Osteoblast (primary cell): ENCODE measurements around the gene PDCD11. TPM values are rescaled to one million over a fixed set of nuclear protein-coding genes. Genes with fewer than 3 reads are reported as not detected.

Experiments used
- DNase-seq: peaks from one replicate; pipeline ENCODE4 v3.0.0; 2011; ENCODE audit warnings: low spot score, mixed read lengths; ENCODE audit not compliant: insufficient read length; ENCODE audit errors: missing footprints
- H2AFZ ChIP-seq: 2 replicates; pipeline ENCODE4 v1.6.0; 2011; ENCODE audit warnings: mild to moderate bottlenecking, low read length
- H3K27ac ChIP-seq: 2 replicates; pipeline ENCODE4 v1.5.1; 2011; ENCODE audit warnings: mild to moderate bottlenecking, low read depth, low read length, moderate library complexity
- H3K27me3 ChIP-seq: 2 replicates; pipeline ENCODE4 v1.6.0; 2012; ENCODE audit warnings: mild to moderate bottlenecking, control low read depth, inconsistent platforms, low read length, moderate library complexity; ENCODE audit not compliant: insufficient read depth
- H3K36me3 ChIP-seq: 2 replicates; pipeline ENCODE4 v1.5.1; 2011; ENCODE audit warnings: mild to moderate bottlenecking, low read length, control low read depth, moderate library complexity; ENCODE audit not compliant: insufficient read depth
- H3K4me1 ChIP-seq: 2 replicates; pipeline ENCODE4 v1.5.1; 2011; ENCODE audit warnings: mild to moderate bottlenecking, low read length, control low read depth, moderate library complexity; ENCODE audit not compliant: insufficient read depth
- H3K4me2 ChIP-seq: 2 replicates; pipeline ENCODE4 v1.6.0; 2011; ENCODE audit warnings: mild to moderate bottlenecking, low read length; ENCODE audit not compliant: insufficient read depth
- H3K4me3 ChIP-seq: fragments of 200-600 bp; sonication (generic); 3 replicates; pipeline ENCODE4 v1.5.1; 2012; ENCODE audit warnings: mild to moderate bottlenecking, low read length, inconsistent platforms; ENCODE audit not compliant: insufficient read depth
- H3K79me2 ChIP-seq: 2 replicates; pipeline ENCODE4 v1.6.0; 2012; ENCODE audit warnings: mild to moderate bottlenecking, low read length, control low read depth, inconsistent platforms; ENCODE audit not compliant: insufficient read depth
- H3K9me3 ChIP-seq: 2 replicates; pipeline ENCODE4 v1.5.1; 2011; ENCODE audit warnings: low read depth, low read length, control low read depth
- H4K20me1 ChIP-seq: 2 replicates; pipeline ENCODE4 v1.6.0; 2012; ENCODE audit warnings: mild to moderate bottlenecking, low read length, control low read depth; ENCODE audit not compliant: insufficient read depth
- CTCF ChIP-seq: IDR thresholded peaks from 2 replicates; pipeline ENCODE4 v1.5.1; 2011; ENCODE audit warnings: mild to moderate bottlenecking, low read depth, low read length, moderate library complexity; ENCODE audit errors: extremely low read depth
- total RNA-seq: library from RNA; depleted of rRNA; stranded (reverse); fragments of >200 nt; gene quantifications from 2 replicates; pipeline ENCODE4 v1.2.3, GENCODE V29; 2012

Gene PDCD11
- total RNA-seq, 1 donor: 18.8 TPM

- Histone ChIP-seq H3K27ac (no peak overlapping the region), H3K36me3 (peaks cover 66% of the 10 kb centered on the region)
Observed at GRCh38 chr10:103428989-103429643, 32.7 kb downstream of the PDCD11 start.

GRCh38 chr10:103429647-103430046 is 33.2 kb downstream of the PDCD11 start:
- no peak for DNase-seq
- Histone ChIP-seq H4K20me1 (peaks cover 15% of the 10 kb centered on the region), H3K36me3 (peaks cover 64% of the 10 kb centered on the region), H3K4me2 (no peak overlapping the region), H3K27me3 (no peaks in the 10 kb centered on the region), H3K9me3 (no peaks in the 10 kb centered on the region), H2AFZ (no peak overlapping the region), H3K4me1 (peaks cover 17% of the 10 kb centered on the region), H3K27ac (no peak overlapping the region), H3K79me2 (no peaks in the 10 kb centered on the region), H3K4me3 (no peak overlapping the region)
- no peak for TF ChIP-seq CTCF

More at GRCh38 chr10:103428989-103429643, 32.7 kb downstream of the PDCD11 start:
- H3K4me2 ChIP-seq: no peak overlapping the region
- H3K79me2 ChIP-seq: no peaks in the 10 kb centered on the region
- H2AFZ ChIP-seq: no peak overlapping the region
- peaks cover 13% of the 10 kb centered on the region for H3K4me1 ChIP-seq
- peaks cover 10% of the 10 kb centered on the region for H4K20me1 ChIP-seq
- no peaks in the 10 kb centered on the region for H3K9me3 ChIP-seq
- no peak for DNase-seq
- H3K4me3 ChIP-seq: no peak overlapping the region
- no peak for TF ChIP-seq CTCF
- H3K27me3 ChIP-seq: no peaks in the 10 kb centered on the region

- no peaks in the 10 kb centered on the region for H3K79me2 ChIP-seq
- peak overlapping the region; percentile 21 for H3K27ac ChIP-seq
- H3K4me1 ChIP-seq: peaks cover 17% of the 10 kb centered on the region
- H3K4me3 ChIP-seq: no peak overlapping the region
- H3K27me3 ChIP-seq: no peaks in the 10 kb centered on the region
- H3K36me3 ChIP-seq: peaks cover 64% of the 10 kb centered on the region
- no peak for DNase-seq
- H3K4me2 ChIP-seq: no peak overlapping the region
- no peak overlapping the region for H2AFZ ChIP-seq
- TF ChIP-seq CTCF: no peak
- H3K9me3 ChIP-seq: no peaks in the 10 kb centered on the region
- H4K20me1 ChIP-seq: peaks cover 22% of the 10 kb centered on the region
Observed at GRCh38 chr10:103431902-103432301, 35.5 kb downstream of the PDCD11 start.

GRCh38 chr10:103433858-103434257 is 37.4 kb downstream of the PDCD11 start:
- Histone ChIP-seq H3K79me2 (no peaks in the 10 kb centered on the region), H2AFZ (no peak overlapping the region), H3K4me1 (peaks cover 17% of the 10 kb centered on the region), H3K4me3 (no peak overlapping the region), H3K27me3 (no peaks in the 10 kb centered on the region), H3K27ac (peak overlapping the region; percentile 30), H3K36me3 (peaks cover 65% of the 10 kb centered on the region), H4K20me1 (peaks cover 22% of the 10 kb centered on the region), H3K9me3 (no peaks in the 10 kb centered on the region), H3K4me2 (peak overlapping the region; percentile 21)
- no peak for TF ChIP-seq CTCF
- peak; percentile 89 for DNase-seq
